Measurements from ENCODE around the gene THOC6.

- TF ChIP-seq YY1 (IDR thresholded peaks at IDR 0.05; ENCODE audit: insufficient read depth, insufficient read length): no peak
- no peak for TF ChIP-seq SUZ12 (IDR thresholded peaks at IDR 0.05; ENCODE audit: extremely low read depth, insufficient read depth, insufficient read length)
These were observed 47.8 kb downstream of the THOC6 start for GRCh38 chr16:3071655-3072054.

All from NT2/D1 (cell line).